Measurements from ENCODE around the gene PCAT7.

Gene PCAT7

DNA sequence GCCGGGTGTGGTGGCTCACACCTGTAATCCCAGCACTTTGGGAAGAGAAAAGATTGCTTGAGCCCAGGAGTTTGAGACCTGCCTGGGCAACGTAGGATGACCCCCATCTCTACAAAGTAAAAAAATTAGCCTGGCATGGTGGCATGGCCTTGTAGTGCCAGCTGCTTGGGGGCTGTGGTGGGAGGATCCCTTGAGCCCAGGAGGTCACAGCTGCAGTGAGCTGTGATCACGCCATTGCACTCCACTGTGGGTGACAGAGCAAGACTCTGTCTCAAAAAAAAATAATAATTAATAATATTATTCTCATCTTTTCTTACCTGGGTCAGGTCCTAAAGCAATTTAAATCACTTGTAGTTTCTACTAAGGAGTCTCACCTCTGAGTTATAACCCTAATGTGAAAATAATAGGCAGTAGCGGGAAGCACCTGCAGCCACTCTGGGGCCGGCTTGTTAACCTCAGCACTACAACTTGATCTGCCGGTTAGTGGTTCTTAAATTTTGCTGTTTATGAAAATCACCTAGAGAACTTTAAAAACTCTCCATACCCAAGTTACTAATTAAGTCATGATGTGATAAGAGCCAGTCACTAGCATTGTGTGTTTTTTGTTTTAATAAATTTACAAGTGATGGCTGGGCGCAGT, 29.4 kb upstream of the PCAT7 start:
- no peak overlapping the region for H2BK120ac ChIP-seq (ENCODE audit: low read depth, low read length)
- no peak overlapping the region for H2BK15ac ChIP-seq (ENCODE audit: low read length)
- H3K4me3 ChIP-seq (ENCODE audit: low read length in 2 of 2), result no peak overlapping the region
- H3K14ac ChIP-seq (ENCODE audit: low read length), result no peak overlapping the region
- H3K4me2 ChIP-seq (ENCODE audit: insufficient read depth, low read length, poor library complexity, severe bottlenecking), result no peak overlapping the region
- H3K9me3 ChIP-seq (replicated peaks in 1 of 2; ENCODE audit: control insufficient read depth in 2 of 2, insufficient read depth in 1 of 2, low read depth in 1 of 2, low read length in 2 of 2), result no peaks in the 10 kb centered on the region
- H3K9ac ChIP-seq (ENCODE audit: low read depth, low read length, poor library complexity), result no peak overlapping the region
- H3K23ac ChIP-seq (ENCODE audit: low read depth, low read length, poor library complexity), result no peak overlapping the region
- H2AFZ ChIP-seq (ENCODE audit: low read length), result no peak overlapping the region
- H3K36me3 ChIP-seq (replicated peaks in 1 of 2; ENCODE audit: control insufficient read depth in 2 of 2, insufficient read depth in 2 of 2, low read length in 2 of 2), result no peaks in the 10 kb centered on the region
- H2AK5ac ChIP-seq (ENCODE audit: low read depth, low read length), result no peak overlapping the region
- H3K4ac ChIP-seq (ENCODE audit: low read length), result no peak overlapping the region
- no peak overlapping the region for H4K91ac ChIP-seq (ENCODE audit: low read depth, low read length, poor library complexity)
- WGBS, 2 donors (ENCODE audit: extremely low coverage in 2 of 2, insufficient read length in 2 of 2, insufficient replicate concordance in 1 of 2), result no CpG with 5 or more reads among the region's 7 CpGs
- H3K4me1 ChIP-seq (ENCODE audit: control insufficient read depth in 2 of 2, insufficient read depth in 1 of 2, low read depth in 1 of 2, low read length in 2 of 2), result no peaks in the 10 kb centered on the region
- no peak overlapping the region for H3K18ac ChIP-seq (ENCODE audit: low read length)
- H2BK12ac ChIP-seq (ENCODE audit: low read length), result no peak overlapping the region
- DNase-seq (ENCODE audit: low spot score), result no peak
- H3K27ac ChIP-seq (replicated peaks; ENCODE audit: low read length), result no peak overlapping the region
- no peaks in the 10 kb centered on the region for H3K27me3 ChIP-seq (ENCODE audit: control insufficient read depth in 3 of 3, insufficient read depth in 3 of 3, low read depth in 1 of 3, low read length in 3 of 3)
- no peak overlapping the region for H2BK5ac ChIP-seq (ENCODE audit: low read length)
- no peak overlapping the region for H4K8ac ChIP-seq (ENCODE audit: low read depth, low read length)
- no peaks in the 10 kb centered on the region for H3K79me1 ChIP-seq (ENCODE audit: low read depth, low read length)

DNA sequence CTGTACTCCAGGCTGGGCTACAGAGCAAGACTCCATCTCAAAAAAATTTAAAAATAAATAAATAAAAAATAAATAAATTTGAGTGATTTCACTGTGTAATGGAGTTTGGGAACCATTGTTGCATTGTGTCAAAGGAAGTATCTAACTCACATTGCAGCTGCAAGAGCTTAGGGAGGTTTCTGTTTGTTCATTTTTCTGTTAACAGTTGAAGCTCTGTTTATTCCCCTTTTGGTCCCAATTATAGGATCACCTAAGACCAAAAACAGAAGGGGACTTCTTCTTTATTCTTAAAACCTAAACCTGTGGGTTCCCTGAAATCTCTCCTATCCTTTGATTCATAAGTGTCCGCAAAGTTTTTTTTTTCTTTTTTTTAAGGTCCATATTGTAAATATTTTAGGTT, 28.6 kb upstream of the PCAT7 start:
- no peak for DNase-seq (ENCODE audit: low spot score)
- Histone ChIP-seq H3K14ac (ENCODE audit: low read length) (no peak overlapping the region), H2AFZ (ENCODE audit: low read length) (no peak overlapping the region), H3K36me3 (replicated peaks in 1 of 2; ENCODE audit: control insufficient read depth in 2 of 2, insufficient read depth in 2 of 2, low read length in 2 of 2) (no peaks in the 10 kb centered on the region), H2BK5ac (ENCODE audit: low read length) (no peak overlapping the region), H2BK12ac (ENCODE audit: low read length) (no peak overlapping the region), H2AK5ac (ENCODE audit: low read depth, low read length) (no peak overlapping the region), H3K23ac (ENCODE audit: low read depth, low read length, poor library complexity) (no peak overlapping the region), H3K4me2 (ENCODE audit: insufficient read depth, low read length, poor library complexity, severe bottlenecking) (no peak overlapping the region), H4K91ac (ENCODE audit: low read depth, low read length, poor library complexity) (no peak overlapping the region), H3K4me3 (ENCODE audit: low read length in 2 of 2) (no peak overlapping the region), H2BK120ac (ENCODE audit: low read depth, low read length) (no peak overlapping the region), H4K8ac (ENCODE audit: low read depth, low read length) (no peak overlapping the region), H2BK15ac (ENCODE audit: low read length) (no peak overlapping the region), H3K27me3 (ENCODE audit: control insufficient read depth in 3 of 3, insufficient read depth in 3 of 3, low read depth in 1 of 3, low read length in 3 of 3) (no peaks in the 10 kb centered on the region), H3K4me1 (ENCODE audit: control insufficient read depth in 2 of 2, insufficient read depth in 1 of 2, low read depth in 1 of 2, low read length in 2 of 2) (no peaks in the 10 kb centered on the region), H3K9me3 (replicated peaks in 1 of 2; ENCODE audit: control insufficient read depth in 2 of 2, insufficient read depth in 1 of 2, low read depth in 1 of 2, low read length in 2 of 2) (no peaks in the 10 kb centered on the region), H3K9ac (ENCODE audit: low read depth, low read length, poor library complexity) (no peak overlapping the region), H3K27ac (replicated peaks; ENCODE audit: low read length) (no peak overlapping the region), H3K18ac (ENCODE audit: low read length) (no peak overlapping the region), H3K4ac (ENCODE audit: low read length) (no peak overlapping the region), H3K79me1 (ENCODE audit: low read depth, low read length) (no peaks in the 10 kb centered on the region)
- WGBS, 2 donors (ENCODE audit: extremely low coverage in 2 of 2, insufficient read length in 2 of 2, insufficient replicate concordance in 1 of 2), result no CpG with 5 or more reads among the region's 1 CpG

DNA sequence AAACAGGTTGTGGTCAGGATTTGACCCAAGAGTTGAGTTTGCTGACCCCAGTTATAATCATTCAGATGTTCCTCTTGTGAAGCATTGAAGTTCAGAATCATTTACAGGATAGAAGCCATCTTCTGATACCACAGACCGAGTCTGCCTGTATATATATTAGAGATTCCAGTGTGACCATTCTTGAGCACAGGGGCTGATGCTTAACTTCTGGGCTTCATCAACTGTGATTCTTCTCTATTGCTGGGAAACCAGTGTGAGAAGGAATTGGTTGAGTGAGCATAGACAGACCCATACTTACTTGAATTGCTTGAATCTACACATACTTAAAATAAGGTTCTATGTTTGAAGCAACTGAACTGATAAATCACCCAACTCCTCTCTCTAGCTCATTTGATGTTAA, 27.9 kb upstream of the PCAT7 start:
- H3K9ac ChIP-seq (ENCODE audit: low read depth, low read length, poor library complexity), result no peak overlapping the region
- no peak overlapping the region for H2BK15ac ChIP-seq (ENCODE audit: low read length)
- no peak overlapping the region for H3K4ac ChIP-seq (ENCODE audit: low read length)
- H3K27me3 ChIP-seq (ENCODE audit: control insufficient read depth in 3 of 3, insufficient read depth in 3 of 3, low read depth in 1 of 3, low read length in 3 of 3), result no peaks in the 10 kb centered on the region
- no peak overlapping the region for H2BK120ac ChIP-seq (ENCODE audit: low read depth, low read length)
- no peak for DNase-seq (ENCODE audit: low spot score)
- no CpG with 5 or more reads among the region's 1 CpG for WGBS, 2 donors (ENCODE audit: extremely low coverage in 2 of 2, insufficient read length in 2 of 2, insufficient replicate concordance in 1 of 2)
- no peak overlapping the region for H2BK5ac ChIP-seq (ENCODE audit: low read length)
- H4K8ac ChIP-seq (ENCODE audit: low read depth, low read length), result no peak overlapping the region
- H3K4me3 ChIP-seq (ENCODE audit: low read length in 2 of 2), result no peak overlapping the region
- no peak overlapping the region for H2AK5ac ChIP-seq (ENCODE audit: low read depth, low read length)
- no peak overlapping the region for H3K14ac ChIP-seq (ENCODE audit: low read length)
- H3K9me3 ChIP-seq (replicated peaks in 1 of 2; ENCODE audit: control insufficient read depth in 2 of 2, insufficient read depth in 1 of 2, low read depth in 1 of 2, low read length in 2 of 2), result no peaks in the 10 kb centered on the region
- H3K23ac ChIP-seq (ENCODE audit: low read depth, low read length, poor library complexity), result no peak overlapping the region
- H2AFZ ChIP-seq (ENCODE audit: low read length), result no peak overlapping the region
- H3K4me2 ChIP-seq (ENCODE audit: insufficient read depth, low read length, poor library complexity, severe bottlenecking), result no peak overlapping the region
- H3K36me3 ChIP-seq (replicated peaks in 1 of 2; ENCODE audit: control insufficient read depth in 2 of 2, insufficient read depth in 2 of 2, low read length in 2 of 2), result no peaks in the 10 kb centered on the region
- H3K27ac ChIP-seq (replicated peaks; ENCODE audit: low read length), result no peak overlapping the region
- H3K18ac ChIP-seq (ENCODE audit: low read length), result no peak overlapping the region
- no peaks in the 10 kb centered on the region for H3K4me1 ChIP-seq (ENCODE audit: control insufficient read depth in 2 of 2, insufficient read depth in 1 of 2, low read depth in 1 of 2, low read length in 2 of 2)
- no peak overlapping the region for H2BK12ac ChIP-seq (ENCODE audit: low read length)
- no peak overlapping the region for H4K91ac ChIP-seq (ENCODE audit: low read depth, low read length, poor library complexity)
- H3K79me1 ChIP-seq (ENCODE audit: low read depth, low read length), result no peaks in the 10 kb centered on the region

DNA sequence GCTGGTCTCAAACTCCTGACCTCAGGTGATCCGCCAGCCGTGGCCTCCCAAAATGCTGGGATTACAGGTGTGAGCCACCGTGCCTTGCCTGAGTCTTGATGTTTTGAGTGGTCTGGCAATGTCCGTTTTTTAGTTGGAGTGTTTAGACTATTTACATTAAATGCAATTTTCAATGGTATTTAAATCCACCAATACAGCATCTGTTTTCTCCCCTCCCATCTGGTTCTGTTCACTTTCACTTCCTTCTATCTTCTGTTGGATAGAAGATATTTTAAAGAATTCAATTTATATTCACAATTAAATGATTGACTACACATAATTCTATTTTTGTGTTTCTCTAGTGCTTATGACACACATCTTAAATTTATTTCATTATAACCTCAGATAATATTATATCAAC, 26.0 kb upstream of the PCAT7 start:
- no peaks in the 10 kb centered on the region for H3K36me3 ChIP-seq (replicated peaks in 1 of 2; ENCODE audit: control insufficient read depth in 2 of 2, insufficient read depth in 2 of 2, low read length in 2 of 2)
- H3K14ac ChIP-seq (ENCODE audit: low read length), result no peak overlapping the region
- H2AK5ac ChIP-seq (ENCODE audit: low read depth, low read length), result no peak overlapping the region
- H3K27ac ChIP-seq (replicated peaks; ENCODE audit: low read length), result no peak overlapping the region
- no peak overlapping the region for H3K23ac ChIP-seq (ENCODE audit: low read depth, low read length, poor library complexity)
- no peak for DNase-seq (ENCODE audit: low spot score)
- no peak overlapping the region for H3K4me2 ChIP-seq (ENCODE audit: insufficient read depth, low read length, poor library complexity, severe bottlenecking)
- no peak overlapping the region for H2BK120ac ChIP-seq (ENCODE audit: low read depth, low read length)
- H3K4me3 ChIP-seq (ENCODE audit: low read length in 2 of 2), result no peak overlapping the region
- no peaks in the 10 kb centered on the region for H3K4me1 ChIP-seq (ENCODE audit: control insufficient read depth in 2 of 2, insufficient read depth in 1 of 2, low read depth in 1 of 2, low read length in 2 of 2)
- no peak overlapping the region for H4K91ac ChIP-seq (ENCODE audit: low read depth, low read length, poor library complexity)
- no peak overlapping the region for H3K18ac ChIP-seq (ENCODE audit: low read length)
- H2BK12ac ChIP-seq (ENCODE audit: low read length), result no peak overlapping the region
- no peaks in the 10 kb centered on the region for H3K79me1 ChIP-seq (ENCODE audit: low read depth, low read length)
- H3K9me3 ChIP-seq (replicated peaks in 1 of 2; ENCODE audit: control insufficient read depth in 2 of 2, insufficient read depth in 1 of 2, low read depth in 1 of 2, low read length in 2 of 2), result no peaks in the 10 kb centered on the region
- no peak overlapping the region for H3K4ac ChIP-seq (ENCODE audit: low read length)
- H4K8ac ChIP-seq (ENCODE audit: low read depth, low read length), result no peak overlapping the region
- no peak overlapping the region for H2AFZ ChIP-seq (ENCODE audit: low read length)
- H3K27me3 ChIP-seq (ENCODE audit: control insufficient read depth in 3 of 3, insufficient read depth in 3 of 3, low read depth in 1 of 3, low read length in 3 of 3), result no peaks in the 10 kb centered on the region
- no peak overlapping the region for H2BK15ac ChIP-seq (ENCODE audit: low read length)
- WGBS, 2 donors (ENCODE audit: extremely low coverage in 2 of 2, insufficient read length in 2 of 2, insufficient replicate concordance in 1 of 2), result no CpG with 5 or more reads among the region's 4 CpGs
- no peak overlapping the region for H3K9ac ChIP-seq (ENCODE audit: low read depth, low read length, poor library complexity)
- no peak overlapping the region for H2BK5ac ChIP-seq (ENCODE audit: low read length)

Measured in neuronal stem cell (in vitro differentiated cells).